HG02884 (cell line): ENCODE data around the gene BCR.

Source experiments
- ATAC-seq: cut with Tn5 transposase; IDR thresholded peaks from one replicate; pipeline ENCODE4 v1.9.1; 2021; ENCODE audit warnings: mild to moderate bottlenecking, moderate library complexity; ENCODE audit not compliant: unreplicated experiment

Gene BCR

GRCh38 chr22:23215294-23216241 lies 35.3 kb downstream of the BCR start:
- ATAC-seq, result no peak

- ATAC-seq, result no peak
Measured at GRCh38 chr22:23216461-23217170, 36.3 kb downstream of the BCR start.

- ATAC-seq, result no peak
Measured at GRCh38 chr22:23217171-23218052, 37.1 kb downstream of the BCR start.

GRCh38 chr22:23218053-23218866 lies 38.0 kb downstream of the BCR start:
- ATAC-seq, result no peak

GRCh38 chr22:23218867-23219251 lies 38.5 kb downstream of the BCR start:
- no peak for ATAC-seq

GRCh38 chr22:23219317-23219716 lies 39.0 kb downstream of the BCR start:
- no peak for ATAC-seq

- no peak for ATAC-seq
Measured at GRCh38 chr22:23219822-23220484, 39.6 kb downstream of the BCR start.

- no peak for ATAC-seq
Measured at GRCh38 chr22:23220485-23221350, 40.4 kb downstream of the BCR start.

- ATAC-seq, result no peak
Measured at GRCh38 chr22:23221351-23221804, 41.1 kb downstream of the BCR start.

- ATAC-seq, result no peak
Measured at GRCh38 chr22:23222033-23222792, 41.9 kb downstream of the BCR start.

GRCh38 chr22:23222793-23223568 lies 42.7 kb downstream of the BCR start:
- no peak for ATAC-seq

- ATAC-seq, result no peak
Measured at GRCh38 chr22:23223569-23224317, 43.4 kb downstream of the BCR start.

GRCh38 chr22:23224846-23225245 lies 44.5 kb downstream of the BCR start:
- no peak for ATAC-seq

GRCh38 chr22:23225337-23225723 lies 45.0 kb downstream of the BCR start:
- no peak for ATAC-seq

- no peak for ATAC-seq
Measured at GRCh38 chr22:23225724-23226496, 45.6 kb downstream of the BCR start.

GRCh38 chr22:23226497-23226850 lies 46.2 kb downstream of the BCR start:
- no peak for ATAC-seq
